ENCODE data around the gene OPRD1.
"Not testable (repeated sequence)": the region's sequence is repeated elsewhere in the genome, so short reads cannot be mapped to it uniquely, and the experiment has no call there.

OPRD1 gene

GRCh38 chr1:28811766-28812668, at the start of gene OPRD1:
Gene OPRD1, plus strand, starts transcription at chr1:28812170. Its CDS starts 214 bp downstream, at chr1:28812384.
- DNase-seq: peak in 1 of 2 experiments; percentile 26

- DNase-seq: no peak
Measured at GRCh38 chr1:28766532-28767183, 45.3 kb upstream of the OPRD1 start.

GRCh38 chr1:28770601-28771165, 41.3 kb upstream of the OPRD1 start:
- no peak for DNase-seq

- not testable (repeated sequence) for DNase-seq
Measured at GRCh38 chr1:28771921-28772320, 40.0 kb upstream of the OPRD1 start.

- DNase-seq: no peak
Measured at GRCh38 chr1:28773105-28773504, 38.9 kb upstream of the OPRD1 start.

- no peak for DNase-seq
Measured at GRCh38 chr1:28775121-28775942, 36.6 kb upstream of the OPRD1 start.

- DNase-seq: no peak
Measured at GRCh38 chr1:28776341-28776740, 35.6 kb upstream of the OPRD1 start.

GRCh38 chr1:28778021-28778420, 33.9 kb upstream of the OPRD1 start:
- no peak for DNase-seq

GRCh38 chr1:28779751-28780408, 32.1 kb upstream of the OPRD1 start:
- DNase-seq: no peak

- no peak for DNase-seq
Measured at GRCh38 chr1:28781305-28781704, 30.7 kb upstream of the OPRD1 start.

GRCh38 chr1:28782011-28782410, 30.0 kb upstream of the OPRD1 start:
- no peak for DNase-seq

GRCh38 chr1:28783363-28783762, 28.6 kb upstream of the OPRD1 start:
- no peak for DNase-seq

GRCh38 chr1:28789412-28789811, 22.6 kb upstream of the OPRD1 start:
- no peak for DNase-seq

- DNase-seq: no peak
Measured at GRCh38 chr1:28789816-28790215, 22.2 kb upstream of the OPRD1 start.

GRCh38 chr1:28790377-28791035, 21.5 kb upstream of the OPRD1 start:
- DNase-seq: no peak

- not testable (repeated sequence) for DNase-seq
Measured at GRCh38 chr1:28791929-28792328, 20.0 kb upstream of the OPRD1 start.

GRCh38 chr1:28792644-28793121, 19.3 kb upstream of the OPRD1 start:
- no peak for DNase-seq

- DNase-seq: not testable (repeated sequence)
Measured at GRCh38 chr1:28794582-28794981, 17.4 kb upstream of the OPRD1 start.

GRCh38 chr1:28796352-28797211, 15.4 kb upstream of the OPRD1 start:
- DNase-seq: peak; percentile 23 to 34

- DNase-seq: no peak
Measured at GRCh38 chr1:28800324-28800723, 11.6 kb upstream of the OPRD1 start.

GRCh38 chr1:28801461-28801860, 10.5 kb upstream of the OPRD1 start:
- peak in 1 of 2 experiments; percentile 33 for DNase-seq

Data from NCI-H524 (cell line).